Measurements from ENCODE around the gene ZNF576. TPM values are rescaled to one million over a fixed set of nuclear protein-coding genes. Genes with fewer than 3 reads are reported as not detected.

ZNF576 gene
- total and polyA plus RNA-seq, 2 donors (not counting 3 experiments of a cell fraction or from before 2014, with no cell fraction given) = 19.5 to 27.7 TPM

- Histone ChIP-seq H3K9me1 (replicated peaks; ENCODE audit: control insufficient read depth, extremely low read depth, insufficient read depth, low read length) (no peaks in the 10 kb centered on the region), H3K9me3 (replicated peaks; ENCODE audit: control insufficient read depth, insufficient read depth, low read length) (no peaks in the 10 kb centered on the region), H3K27me3 (ENCODE audit: control insufficient read depth in 2 of 2, insufficient read depth in 2 of 2, low read length in 2 of 2) (peaks cover 15 to 25% of the 10 kb centered on the region in 2 experiments), H3K27ac (ENCODE audit: insufficient read depth, low read depth, low read length) (no peak overlapping the region), H3K79me2 (ENCODE audit: control insufficient read depth, insufficient read depth, low read length) (no peaks in the 10 kb centered on the region), H3K4me3 (replicated peaks in 1 of 3; ENCODE audit: insufficient read depth in 1 of 3, low read depth in 1 of 3, low read length in 3 of 3) (peak overlapping the region in 1 of 3 experiments; percentile 49), H4K20me1 (replicated peaks; ENCODE audit: control insufficient read depth, extremely low read depth, insufficient read depth, low read length) (no peaks in the 10 kb centered on the region), H2AFZ (ENCODE audit: low read depth, low read length) (peak overlapping the region; percentile 97), H3K36me3 (ENCODE audit: control insufficient read depth in 2 of 2, extremely low read depth in 1 of 2, insufficient read depth in 2 of 2, low read length in 2 of 2) (no peaks in the 10 kb centered on the region), H3K4me2 (ENCODE audit: insufficient read depth, low read length) (peak overlapping the region; percentile 41), H3K4me1 (ENCODE audit: control insufficient read depth, extremely low read depth, insufficient read depth, low read length) (peaks cover 7% of the 10 kb centered on the region), H3K9ac (replicated peaks; ENCODE audit: extremely low read depth, insufficient read depth, low read length) (no peak overlapping the region)
- FAIRE-seq = no peak
- no peak for TF ChIP-seq GATA2 (IDR thresholded peaks at IDR 0.05; ENCODE audit: insufficient read depth, insufficient read length, low read depth, low read length)
- no peak for TF ChIP-seq CTCF (IDR thresholded peaks at IDR 0.05; ENCODE audit: extremely low read depth in 1 of 2, insufficient read depth in 1 of 2, low read depth in 1 of 2, low read length in 2 of 2)
- no peak for TF ChIP-seq FOS (IDR thresholded peaks at IDR 0.05; ENCODE audit: borderline replicate concordance, insufficient read depth, low read length)
- TF ChIP-seq EZH2 (IDR thresholded peaks at IDR 0.05; ENCODE audit: borderline replicate concordance, low read depth, low read length, severe bottlenecking) = no peak
- no peak for TF ChIP-seq POLR2A (IDR thresholded peaks at IDR 0.05; ENCODE audit: low read depth, low read length)
- TF ChIP-seq POLR2AphosphoS5 (IDR thresholded peaks at IDR 0.05; ENCODE audit: insufficient read depth, low read depth, low read length) = no peak
- DNase-seq (ENCODE audit: low read depth, low spot score) = no peak
- intact Hi-C loops (cut with micrococcal nuclease) = no loop called here
- CTCF ChIA-PET = interaction anchor here (1.6 kb wide), 1 partner anchor 12 kb away, joined by 8 read pairs; no protein-coding TSS in a partner anchor
- BruUV-seq (replicated peaks) = no TSS peak
- POLR2A ChIA-PET = no interaction called here
- dilution Hi-C loops (cut with MboI; ENCODE audit: extremely low pct_ligation_motif_present, low sequenced_read_pairs) = no loop called here
These were observed 44.0 kb downstream of the ZNF576 start for GRCh38 chr19:43640424-43640757.

GRCh38 chr19:43641333-43641732 lies 44.9 kb downstream of the ZNF576 start:
- no TSS peak for BruUV-seq (replicated peaks)
- Histone ChIP-seq H3K9me1 (replicated peaks; ENCODE audit: control insufficient read depth, extremely low read depth, insufficient read depth, low read length) (no peaks in the 10 kb centered on the region), H3K36me3 (ENCODE audit: control insufficient read depth in 2 of 2, extremely low read depth in 1 of 2, insufficient read depth in 2 of 2, low read length in 2 of 2) (no peaks in the 10 kb centered on the region), H3K27ac (ENCODE audit: insufficient read depth, low read depth, low read length) (no peak overlapping the region), H3K9ac (replicated peaks; ENCODE audit: extremely low read depth, insufficient read depth, low read length) (no peak overlapping the region), H3K4me3 (replicated peaks in 1 of 3; ENCODE audit: insufficient read depth in 1 of 3, low read depth in 1 of 3, low read length in 3 of 3) (no peak overlapping the region), H3K27me3 (ENCODE audit: control insufficient read depth in 2 of 2, insufficient read depth in 2 of 2, low read length in 2 of 2) (peaks cover 15 to 25% of the 10 kb centered on the region in 2 experiments), H3K79me2 (ENCODE audit: control insufficient read depth, insufficient read depth, low read length) (no peaks in the 10 kb centered on the region), H3K4me2 (ENCODE audit: insufficient read depth, low read length) (no peak overlapping the region), H4K20me1 (replicated peaks; ENCODE audit: control insufficient read depth, extremely low read depth, insufficient read depth, low read length) (no peaks in the 10 kb centered on the region), H3K9me3 (replicated peaks; ENCODE audit: control insufficient read depth, insufficient read depth, low read length) (no peaks in the 10 kb centered on the region), H2AFZ (ENCODE audit: low read depth, low read length) (no peak overlapping the region), H3K4me1 (ENCODE audit: control insufficient read depth, extremely low read depth, insufficient read depth, low read length) (peaks cover 7% of the 10 kb centered on the region)
- intact Hi-C loops (cut with micrococcal nuclease) = no loop called here
- FAIRE-seq (no peak), DNase-seq (ENCODE audit: low read depth, low spot score) (no peak)
- CTCF ChIA-PET = interaction anchor here (0.7 to 1.6 kb wide), 2 partner anchors 11 to 106 kb away, joined by 3 to 8 read pairs; no protein-coding TSS in a partner anchor
- TF ChIP-seq GATA2 (IDR thresholded peaks at IDR 0.05; ENCODE audit: insufficient read depth, insufficient read length, low read depth, low read length) (no peak), MYC (IDR thresholded peaks at IDR 0.05; ENCODE audit: low read depth, low read length) (no peak), EZH2 (IDR thresholded peaks at IDR 0.05; ENCODE audit: borderline replicate concordance, low read depth, low read length, severe bottlenecking) (no peak), POLR2AphosphoS5 (IDR thresholded peaks at IDR 0.05; ENCODE audit: insufficient read depth, low read depth, low read length) (no peak), FOS (IDR thresholded peaks at IDR 0.05; ENCODE audit: borderline replicate concordance, insufficient read depth, low read length) (no peak), POLR2A (IDR thresholded peaks at IDR 0.05; ENCODE audit: low read depth, low read length) (no peak), CTCF (IDR thresholded peaks at IDR 0.05; ENCODE audit: extremely low read depth in 1 of 2, insufficient read depth in 1 of 2, low read depth in 1 of 2, low read length in 2 of 2) (no peak), MAX (IDR thresholded peaks at IDR 0.05; ENCODE audit: insufficient read depth, insufficient read length) (no peak), JUN (IDR thresholded peaks at IDR 0.05; ENCODE audit: borderline replicate concordance, insufficient read depth, insufficient read length, low read depth) (no peak)
- POLR2A ChIA-PET = no interaction called here
- dilution Hi-C loops (cut with MboI; ENCODE audit: extremely low pct_ligation_motif_present, low sequenced_read_pairs) = no loop called here

Measured in endothelial cell of umbilical vein (primary cell).